ENCODE measurements around the gene TYMP. TPM values are rescaled to one million over a fixed set of nuclear protein-coding genes. Genes with fewer than 3 reads are reported as not detected.

The TYMP gene
- polyA plus RNA-seq, 1 donor (not counting 4 experiments of a cell fraction or from before 2014, with no cell fraction given) = 25.5 TPM

DNA sequence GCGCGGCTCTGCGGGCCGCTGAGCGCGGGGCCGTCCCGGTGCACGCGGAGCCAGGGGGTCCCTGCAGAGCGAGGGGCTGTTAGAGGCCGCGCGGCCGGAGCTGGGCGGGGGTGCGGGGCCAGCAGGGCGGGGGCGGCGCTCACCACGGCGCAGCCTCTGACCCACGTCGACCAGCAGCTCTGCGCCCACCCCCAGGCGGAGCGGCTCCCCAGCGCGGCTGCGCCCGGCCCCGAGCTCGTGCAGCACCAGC is 4.0 kb downstream of the TYMP start:
- dilution Hi-C loops (cut with MboI; ENCODE audit: extremely low pct_ligation_motif_present, low sequenced_read_pairs) = no loop called here
- H3K4me1 ChIP-seq (ENCODE audit: control insufficient read depth, extremely low read depth, insufficient read depth, low read length) = peaks cover 16% of the 10 kb centered on the region

DNA sequence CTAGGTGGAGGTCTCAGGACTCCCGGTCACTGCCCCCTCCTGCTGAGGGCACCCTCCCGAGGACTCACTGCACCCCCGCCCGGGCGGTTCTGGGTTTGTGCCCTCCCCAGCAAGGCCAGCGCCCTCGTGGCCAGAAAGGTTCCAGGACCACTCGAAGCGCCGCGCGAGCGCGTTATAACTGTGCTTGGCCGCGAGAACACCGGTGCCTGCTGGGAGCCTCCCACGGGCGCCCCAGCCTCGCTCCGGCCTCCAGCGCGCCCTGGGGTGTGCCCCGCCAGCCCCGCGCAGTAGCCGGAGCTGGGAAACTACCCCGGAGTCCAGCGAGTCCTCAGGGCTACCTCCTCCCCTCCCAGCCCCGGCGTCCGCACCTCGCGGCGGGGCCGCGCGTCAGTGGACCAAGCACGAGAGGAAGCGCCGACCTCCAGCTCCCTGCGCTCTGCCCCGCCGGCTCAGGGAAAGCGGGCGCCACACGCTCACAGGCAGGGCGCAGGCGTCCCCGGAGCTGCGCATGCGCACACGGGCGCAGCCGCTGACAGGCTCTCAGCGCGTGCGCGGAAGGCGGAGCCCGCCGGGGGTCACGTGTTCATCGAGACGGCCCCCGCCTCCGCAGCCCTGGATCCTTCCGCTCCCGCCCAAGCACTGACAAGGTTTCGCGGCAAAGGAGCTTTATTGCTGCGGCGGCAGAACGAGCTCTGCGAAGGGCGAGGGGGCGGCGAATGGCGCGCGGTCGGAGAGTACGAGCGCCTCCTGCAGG is 4.5 kb downstream of the TYMP start, which contains the start of gene SCO2:
SCO2 (minus strand) TSS at position 495 of the 754 bp plus-strand sequence. CDS start 1,187 bp downstream, outside the sequence.
- H3K4me2 ChIP-seq (ENCODE audit: control insufficient read depth, extremely low read depth, insufficient read depth, low read depth, low read length) = peak within 1 kb of the TSS; percentile 69
- peaks cover 24% of the 10 kb centered on the region for H3K79me2 ChIP-seq (ENCODE audit: control insufficient read depth, insufficient read depth, low read length)
- H3K4me3 ChIP-seq (ENCODE audit: control insufficient read depth in 2 of 3, extremely low read depth in 1 of 3, insufficient read depth in 2 of 3, low read depth in 1 of 3, low read length in 3 of 3) = peak within 1 kb of the TSS; percentile 72 to 81 (median 79)
- peaks cover 6% of the 10 kb centered on the region for H3K27me3 ChIP-seq (ENCODE audit: control insufficient read depth, extremely low read depth, insufficient read depth, low read length)
- H3K9me1 ChIP-seq (ENCODE audit: control insufficient read depth, extremely low read depth, insufficient read depth, low read length) = no peaks in the 10 kb centered on the region
- no peak for FAIRE-seq
- H3K4me1 ChIP-seq (ENCODE audit: control insufficient read depth, extremely low read depth, insufficient read depth, low read length) = peaks cover 16% of the 10 kb centered on the region
- peak within 1 kb of the TSS; percentile 37 for H2AFZ ChIP-seq (ENCODE audit: control insufficient read depth, low read length)
- peak within 1 kb of the TSS; percentile 70 for H3K27ac ChIP-seq (ENCODE audit: control insufficient read depth, insufficient read depth, low read length)
- H3K9ac ChIP-seq (ENCODE audit: control insufficient read depth, extremely low read depth, insufficient read depth, low read length) = peak within 1 kb of the TSS; percentile 85
- no peaks in the 10 kb centered on the region for H3K9me3 ChIP-seq (ENCODE audit: control insufficient read depth, low read depth, low read length)
- peak; percentile 76 for DNase-seq (ENCODE audit: low read depth, low spot score)
- H3K36me3 ChIP-seq (ENCODE audit: control insufficient read depth in 2 of 2, extremely low read depth in 1 of 2, insufficient read depth in 2 of 2, low read length in 2 of 2) = peaks cover 17 to 29% of the 10 kb centered on the region in 2 experiments
- TF ChIP-seq, protein P1, sequence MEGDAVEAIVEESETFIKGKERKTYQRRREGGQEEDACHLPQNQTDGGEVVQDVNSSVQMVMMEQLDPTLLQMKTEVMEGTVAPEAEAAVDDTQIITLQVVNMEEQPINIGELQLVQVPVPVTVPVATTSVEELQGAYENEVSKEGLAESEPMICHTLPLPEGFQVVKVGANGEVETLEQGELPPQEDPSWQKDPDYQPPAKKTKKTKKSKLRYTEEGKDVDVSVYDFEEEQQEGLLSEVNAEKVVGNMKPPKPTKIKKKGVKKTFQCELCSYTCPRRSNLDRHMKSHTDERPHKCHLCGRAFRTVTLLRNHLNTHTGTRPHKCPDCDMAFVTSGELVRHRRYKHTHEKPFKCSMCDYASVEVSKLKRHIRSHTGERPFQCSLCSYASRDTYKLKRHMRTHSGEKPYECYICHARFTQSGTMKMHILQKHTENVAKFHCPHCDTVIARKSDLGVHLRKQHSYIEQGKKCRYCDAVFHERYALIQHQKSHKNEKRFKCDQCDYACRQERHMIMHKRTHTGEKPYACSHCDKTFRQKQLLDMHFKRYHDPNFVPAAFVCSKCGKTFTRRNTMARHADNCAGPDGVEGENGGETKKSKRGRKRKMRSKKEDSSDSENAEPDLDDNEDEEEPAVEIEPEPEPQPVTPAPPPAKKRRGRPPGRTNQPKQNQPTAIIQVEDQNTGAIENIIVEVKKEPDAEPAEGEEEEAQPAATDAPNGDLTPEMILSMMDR (optimal IDR thresholded peaks at IDR 0.05 in 1 of 3, IDR thresholded peaks at IDR 0.05 in 1 of 3, conservative IDR thresholded peaks at IDR 0.05 in 1 of 3; ENCODE audit: extremely low read depth in 1 of 3, insufficient read depth in 2 of 3, low read length in 3 of 3) = peak in 2 of 3 experiments; percentile 53 to 57
- TF ChIP-seq EZH2 (IDR thresholded peaks at IDR 0.05; ENCODE audit: low read length) = no peak
- dilution Hi-C loops (cut with MboI; ENCODE audit: extremely low pct_ligation_motif_present, low sequenced_read_pairs) = no loop called here
- H4K20me1 ChIP-seq (ENCODE audit: control insufficient read depth, extremely low read depth, insufficient read depth, low read length) = no peaks in the 10 kb centered on the region

More for the DNA sequence above, 4.0 kb downstream of the TYMP start:
- Histone ChIP-seq H2AFZ (ENCODE audit: control insufficient read depth, low read length) (no peak overlapping the region), H3K79me2 (ENCODE audit: control insufficient read depth, insufficient read depth, low read length) (peaks cover 24% of the 10 kb centered on the region), H3K4me3 (ENCODE audit: control insufficient read depth in 2 of 3, extremely low read depth in 1 of 3, insufficient read depth in 2 of 3, low read depth in 1 of 3, low read length in 3 of 3) (peak overlapping the region; percentile 72 to 81 (median 79)), H3K9me1 (ENCODE audit: control insufficient read depth, extremely low read depth, insufficient read depth, low read length) (no peaks in the 10 kb centered on the region), H3K27ac (ENCODE audit: control insufficient read depth, insufficient read depth, low read length) (peak overlapping the region; percentile 70), H3K36me3 (ENCODE audit: control insufficient read depth in 2 of 2, extremely low read depth in 1 of 2, insufficient read depth in 2 of 2, low read length in 2 of 2) (peaks cover 17 to 29% of the 10 kb centered on the region in 2 experiments), H4K20me1 (ENCODE audit: control insufficient read depth, extremely low read depth, insufficient read depth, low read length) (no peaks in the 10 kb centered on the region), H3K4me2 (ENCODE audit: control insufficient read depth, extremely low read depth, insufficient read depth, low read depth, low read length) (peak overlapping the region; percentile 69), H3K27me3 (ENCODE audit: control insufficient read depth, extremely low read depth, insufficient read depth, low read length) (peaks cover 6% of the 10 kb centered on the region), H3K9me3 (ENCODE audit: control insufficient read depth, low read depth, low read length) (no peaks in the 10 kb centered on the region), H3K9ac (ENCODE audit: control insufficient read depth, extremely low read depth, insufficient read depth, low read length) (peak overlapping the region; percentile 85)
- DNase-seq (ENCODE audit: low read depth, low spot score) (no peak), FAIRE-seq (no peak)
- no peak for TF ChIP-seq EZH2 (IDR thresholded peaks at IDR 0.05; ENCODE audit: low read length)
- TF ChIP-seq, protein P1 (optimal IDR thresholded peaks at IDR 0.05 in 1 of 3, IDR thresholded peaks at IDR 0.05 in 1 of 3, conservative IDR thresholded peaks at IDR 0.05 in 1 of 3; ENCODE audit: extremely low read depth in 1 of 3, insufficient read depth in 2 of 3, low read length in 3 of 3) = no peak

Data from keratinocyte (primary cell).